GM06990 (cell line): ENCODE measurements around the gene GNG12.

ENCODE experiments used
- DNase-seq: peaks from one replicate; pipeline ENCODE4 v3.0.0-alpha.2; 2011; ENCODE audit not compliant: insufficient read length; ENCODE audit errors: extremely low read depth
- H3K27me3 ChIP-seq: replicated peaks from 2 replicates; pipeline ENCODE4 v1.6.0; 2011; ENCODE audit warnings: low read length; ENCODE audit not compliant: control insufficient read depth, insufficient read depth
- H3K36me3 ChIP-seq: 2 replicates; pipeline ENCODE4 v1.5.1; 2011; ENCODE audit warnings: low read length; ENCODE audit not compliant: control insufficient read depth, insufficient read depth
- H3K4me3 ChIP-seq: replicated peaks from 2 replicates; pipeline ENCODE4 v1.5.1; 2011; ENCODE audit warnings: low read depth, mild to moderate bottlenecking, control low read depth, low read length
- TF ChIP-seq, protein P1 (sequence below): IDR thresholded peaks from 2 replicates; pipeline ENCODE4 v1.5.1; 2011; ENCODE audit warnings: low read length, control low read depth, mild to moderate bottlenecking, inconsistent platforms; ENCODE audit not compliant: insufficient read depth, poor library complexity, severe bottlenecking

GNG12 gene

DNA sequence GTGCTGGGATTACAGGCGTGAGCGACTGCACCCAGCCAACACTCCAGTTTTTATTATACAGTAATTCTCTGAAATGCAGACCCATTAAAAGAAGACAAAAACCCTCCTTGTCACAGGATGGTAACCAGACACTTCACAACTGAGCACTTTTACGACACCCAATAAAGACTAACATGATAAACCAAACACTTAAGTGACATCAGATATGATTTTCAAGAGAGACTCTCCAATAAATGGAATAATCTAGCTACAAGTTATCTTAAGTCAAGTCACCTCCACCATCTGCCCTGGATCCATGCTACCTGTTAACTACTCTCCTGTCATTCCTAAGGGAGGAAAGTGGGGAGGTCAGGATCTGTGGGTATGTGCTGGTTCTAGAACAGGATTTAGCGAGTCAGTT lies 5.6 kb downstream of the GNG12 start:
- no peak for DNase-seq
- no peaks in the 10 kb centered on the region for H3K36me3 ChIP-seq
- H3K4me3 ChIP-seq = no peak overlapping the region
- TF ChIP-seq, protein P1, sequence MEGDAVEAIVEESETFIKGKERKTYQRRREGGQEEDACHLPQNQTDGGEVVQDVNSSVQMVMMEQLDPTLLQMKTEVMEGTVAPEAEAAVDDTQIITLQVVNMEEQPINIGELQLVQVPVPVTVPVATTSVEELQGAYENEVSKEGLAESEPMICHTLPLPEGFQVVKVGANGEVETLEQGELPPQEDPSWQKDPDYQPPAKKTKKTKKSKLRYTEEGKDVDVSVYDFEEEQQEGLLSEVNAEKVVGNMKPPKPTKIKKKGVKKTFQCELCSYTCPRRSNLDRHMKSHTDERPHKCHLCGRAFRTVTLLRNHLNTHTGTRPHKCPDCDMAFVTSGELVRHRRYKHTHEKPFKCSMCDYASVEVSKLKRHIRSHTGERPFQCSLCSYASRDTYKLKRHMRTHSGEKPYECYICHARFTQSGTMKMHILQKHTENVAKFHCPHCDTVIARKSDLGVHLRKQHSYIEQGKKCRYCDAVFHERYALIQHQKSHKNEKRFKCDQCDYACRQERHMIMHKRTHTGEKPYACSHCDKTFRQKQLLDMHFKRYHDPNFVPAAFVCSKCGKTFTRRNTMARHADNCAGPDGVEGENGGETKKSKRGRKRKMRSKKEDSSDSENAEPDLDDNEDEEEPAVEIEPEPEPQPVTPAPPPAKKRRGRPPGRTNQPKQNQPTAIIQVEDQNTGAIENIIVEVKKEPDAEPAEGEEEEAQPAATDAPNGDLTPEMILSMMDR = no peak
- peaks cover 4% of the 10 kb centered on the region for H3K27me3 ChIP-seq

DNA sequence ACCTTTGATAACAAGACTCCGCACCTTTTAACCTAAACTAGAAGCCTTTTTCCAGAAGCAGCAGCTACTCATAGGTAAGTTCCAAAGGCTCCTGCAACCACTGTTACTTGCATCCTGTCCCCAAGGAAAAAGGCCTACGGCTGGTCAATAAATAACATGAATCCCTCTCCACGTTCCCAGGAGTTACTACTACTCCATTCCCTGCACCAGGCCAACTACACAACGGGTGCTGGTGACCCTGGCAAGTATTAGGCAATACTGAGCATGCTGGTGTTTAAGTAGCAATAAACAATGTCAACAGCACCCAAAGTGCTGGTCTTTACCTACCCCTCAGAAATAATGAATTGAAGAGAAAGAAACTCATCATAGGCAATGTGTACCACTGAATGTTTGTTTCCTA lies 7.7 kb downstream of the GNG12 start:
- DNase-seq = no peak
- Histone ChIP-seq H3K4me3 (no peak overlapping the region), H3K36me3 (no peaks in the 10 kb centered on the region), H3K27me3 (no peaks in the 10 kb centered on the region; the same call in 1 of the 2 replicates)
- TF ChIP-seq, protein P1 = no peak

DNA sequence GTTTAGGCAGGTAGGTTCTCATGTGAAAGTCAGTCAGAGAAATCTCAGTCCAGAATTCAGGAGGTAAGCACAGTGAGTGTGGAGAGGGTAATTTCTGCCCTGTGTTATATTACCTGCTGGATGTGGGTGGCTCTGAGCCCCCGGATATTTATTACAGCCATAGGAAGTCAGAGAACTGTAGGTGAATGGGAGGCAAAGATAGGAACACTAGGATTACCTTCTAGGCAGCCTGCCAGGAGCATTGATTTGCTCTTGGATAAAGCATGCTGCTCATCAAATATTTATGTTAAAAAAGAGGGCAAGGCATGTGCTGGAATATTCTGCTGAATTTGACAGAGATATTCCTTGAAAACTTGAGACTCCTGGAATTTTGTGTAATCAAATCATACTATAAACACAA lies 8.5 kb downstream of the GNG12 start:
- TF ChIP-seq, protein P1 = no peak
- no peaks in the 10 kb centered on the region; the same call in 1 of the 2 replicates for H3K27me3 ChIP-seq
- no peak for DNase-seq
- H3K36me3 ChIP-seq = no peaks in the 10 kb centered on the region
- no peak overlapping the region for H3K4me3 ChIP-seq

DNA sequence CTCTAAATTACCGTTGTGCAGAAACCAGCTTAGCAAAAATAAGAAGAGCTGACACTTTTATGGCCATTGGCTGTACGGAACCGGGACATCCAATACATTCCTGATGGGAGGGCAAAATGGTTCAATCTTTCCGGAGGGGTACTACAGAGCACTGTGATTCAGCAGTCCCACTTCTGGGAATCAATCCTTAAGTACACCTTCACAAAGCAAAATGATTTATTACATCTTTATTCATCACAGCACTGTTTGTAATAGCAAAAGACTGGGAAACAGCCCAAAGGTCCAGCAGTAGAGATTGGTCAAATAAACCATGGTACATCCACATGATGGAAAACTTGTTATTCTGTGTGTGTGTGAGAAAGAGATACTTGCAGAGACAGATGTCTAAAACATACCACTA lies 9.7 kb downstream of the GNG12 start:
- DNase-seq = no peak
- TF ChIP-seq, protein P1 = no peak
- Histone ChIP-seq H3K36me3 (no peaks in the 10 kb centered on the region), H3K27me3 (no peaks in the 10 kb centered on the region; the same call in 1 of the 2 replicates), H3K4me3 (no peak overlapping the region)

DNA sequence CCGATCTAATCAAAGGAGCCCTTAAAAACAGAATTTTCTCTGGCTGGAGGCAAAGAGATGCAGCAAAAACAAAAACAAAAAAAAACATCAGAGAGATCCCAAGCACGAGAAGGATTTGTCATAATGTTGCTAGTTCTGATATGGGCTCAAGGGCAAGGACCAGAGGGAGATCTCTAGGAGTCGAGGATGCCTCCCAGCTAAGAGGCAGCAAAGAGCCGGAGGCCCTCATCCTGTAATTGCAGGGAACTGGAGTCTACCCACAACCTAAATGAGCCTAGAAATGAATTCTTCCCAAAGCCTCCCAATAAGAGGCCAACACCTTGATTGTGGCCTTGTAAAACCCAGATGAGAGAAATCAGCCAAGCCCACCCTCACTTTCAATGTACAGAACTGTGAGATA lies 12.0 kb downstream of the GNG12 start:
- H3K36me3 ChIP-seq = no peaks in the 10 kb centered on the region
- no peak for DNase-seq

More for the DNA sequence above, 12.0 kb downstream of the GNG12 start:
- Histone ChIP-seq H3K27me3 (no peaks in the 10 kb centered on the region; the same call in 1 of the 2 replicates), H3K4me3 (no peak overlapping the region)
- TF ChIP-seq, protein P1 = no peak
